NT2/D1 (cell line): ENCODE measurements around the gene SLC39A11.

Experiments
- DNase-seq: peaks from one replicate; pipeline ENCODE4 v3.0.0-alpha.2; 2011; ENCODE audit warnings: low read depth, low spot score
- H3K27me3 ChIP-seq: 2 replicates; pipeline ENCODE4 v1.6.0; 2011; ENCODE audit warnings: mild to moderate bottlenecking; ENCODE audit not compliant: insufficient read length, insufficient read depth
- H3K36me3 ChIP-seq: 2 replicates; pipeline ENCODE4 v1.6.1; 2011; ENCODE audit warnings: mild to moderate bottlenecking, low read length, mixed read lengths; ENCODE audit not compliant: insufficient read depth, insufficient read length
- H3K4me1 ChIP-seq: 2 replicates; pipeline ENCODE4 v1.5.1; 2011; ENCODE audit not compliant: insufficient read depth, insufficient read length
- H3K4me3 ChIP-seq: 2 replicates; pipeline ENCODE4 v1.5.1; 2011; ENCODE audit warnings: low read depth; ENCODE audit not compliant: insufficient read length
- H3K9ac ChIP-seq: 2 replicates; pipeline ENCODE4 v1.6.0; 2011; ENCODE audit warnings: low read depth; ENCODE audit not compliant: insufficient read length
- H3K9me3 ChIP-seq: 2 replicates; pipeline ENCODE4 v1.5.1; 2011; ENCODE audit warnings: mild to moderate bottlenecking, low read length; ENCODE audit not compliant: insufficient read depth
- SUZ12 ChIP-seq: IDR thresholded peaks from 2 replicates; pipeline ENCODE4 v1.6.1; 2011; ENCODE audit not compliant: insufficient read length, insufficient read depth; ENCODE audit errors: extremely low read depth
- YY1 ChIP-seq: IDR thresholded peaks from 2 replicates; pipeline ENCODE4 v1.6.1; 2011; ENCODE audit not compliant: insufficient read length, insufficient read depth
- ZNF274 ChIP-seq: IDR thresholded peaks from 2 replicates; pipeline ENCODE4 v1.6.1; 2011; ENCODE audit warnings: mild to moderate bottlenecking, low read depth, low read length

The SLC39A11 gene

GRCh38 chr17:73052923-73053322 is 39.6 kb downstream of the SLC39A11 start:
- no peak for TF ChIP-seq YY1
- TF ChIP-seq ZNF274, result no peak
- TF ChIP-seq SUZ12, result no peak
- H3K27me3 ChIP-seq, result no peaks in the 10 kb centered on the region
- no peak for DNase-seq
- no peaks in the 10 kb centered on the region for H3K4me1 ChIP-seq
- H3K9me3 ChIP-seq, result no peaks in the 10 kb centered on the region; the same call in 1 of the 2 replicates
- no peaks in the 10 kb centered on the region for H3K36me3 ChIP-seq
- H3K9ac ChIP-seq, result no peak overlapping the region
- H3K4me3 ChIP-seq, result no peak overlapping the region

- H3K27me3 ChIP-seq, result no peaks in the 10 kb centered on the region
- H3K9ac ChIP-seq, result no peak overlapping the region
- no peak overlapping the region for H3K4me3 ChIP-seq
- no peaks in the 10 kb centered on the region for H3K4me1 ChIP-seq
- H3K9me3 ChIP-seq, result no peaks in the 10 kb centered on the region; the same call in 1 of the 2 replicates
- no peak for TF ChIP-seq ZNF274
- TF ChIP-seq SUZ12, result no peak
- TF ChIP-seq YY1, result no peak
- no peaks in the 10 kb centered on the region for H3K36me3 ChIP-seq
- DNase-seq, result no peak
Measured at GRCh38 chr17:73050797-73051196, 41.7 kb downstream of the SLC39A11 start.

DNA sequence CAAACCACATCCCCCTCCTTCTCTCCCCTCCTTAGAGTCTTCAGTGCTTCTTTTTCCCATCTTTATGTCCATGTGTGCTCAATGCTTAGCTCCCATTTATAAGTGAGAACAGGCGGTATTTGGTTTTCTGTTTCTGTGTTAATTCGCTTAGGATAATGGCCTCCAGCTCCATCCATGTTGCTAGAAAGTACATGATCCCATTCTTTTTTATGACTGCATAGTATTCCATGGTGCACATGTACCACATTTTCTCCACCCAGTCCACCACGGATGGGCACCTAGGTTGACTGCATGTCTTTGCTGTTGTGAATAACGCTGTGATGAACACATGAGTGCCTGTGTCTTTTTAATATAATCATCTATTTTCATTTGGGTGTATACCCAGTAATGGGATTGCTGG is 44.3 kb downstream of the SLC39A11 start:
- no peak for DNase-seq
- Histone ChIP-seq H3K9me3 (no peaks in the 10 kb centered on the region; the same call in 1 of the 2 replicates), H3K4me3 (no peak overlapping the region), H3K36me3 (no peaks in the 10 kb centered on the region), H3K4me1 (no peaks in the 10 kb centered on the region), H3K9ac (no peak overlapping the region), H3K27me3 (no peaks in the 10 kb centered on the region)
- TF ChIP-seq SUZ12, result no peak

DNA sequence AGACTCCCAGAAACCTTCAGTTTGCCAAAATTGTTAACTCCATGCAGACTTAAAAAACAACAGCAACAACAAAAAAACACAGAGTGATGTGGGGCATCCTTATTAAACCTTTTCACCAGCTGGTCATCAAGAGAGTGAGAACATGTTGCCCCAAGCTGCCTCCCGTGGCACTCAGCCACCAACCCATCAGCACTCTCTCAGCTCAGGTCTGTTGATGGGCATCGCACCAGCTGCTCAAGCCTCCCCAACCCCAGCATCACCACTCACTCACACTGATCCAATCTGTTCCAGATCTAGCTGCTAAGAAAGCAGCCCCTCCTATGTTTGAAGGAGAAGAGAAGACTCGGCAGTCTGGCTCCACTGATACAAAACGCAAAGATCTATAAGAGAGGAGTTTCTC is 46.8 kb downstream of the SLC39A11 start:
- Histone ChIP-seq H3K9ac (no peak overlapping the region), H3K36me3 (no peaks in the 10 kb centered on the region), H3K4me3 (no peak overlapping the region), H3K4me1 (no peaks in the 10 kb centered on the region), H3K9me3 (no peaks in the 10 kb centered on the region; the same call in 1 of the 2 replicates), H3K27me3 (no peaks in the 10 kb centered on the region)
- no peak for DNase-seq
- TF ChIP-seq YY1 (no peak), ZNF274 (no peak), SUZ12 (no peak)

- Histone ChIP-seq H3K9me3 (no peaks in the 10 kb centered on the region), H3K36me3 (no peaks in the 10 kb centered on the region), H3K9ac (no peak overlapping the region), H3K4me3 (no peak overlapping the region), H3K4me1 (no peaks in the 10 kb centered on the region), H3K27me3 (no peaks in the 10 kb centered on the region)
- no peak for DNase-seq
- no peak for TF ChIP-seq SUZ12
- no peak for TF ChIP-seq YY1
- TF ChIP-seq ZNF274, result no peak
Measured at GRCh38 chr17:73043686-73044581, 48.6 kb downstream of the SLC39A11 start.

DNA sequence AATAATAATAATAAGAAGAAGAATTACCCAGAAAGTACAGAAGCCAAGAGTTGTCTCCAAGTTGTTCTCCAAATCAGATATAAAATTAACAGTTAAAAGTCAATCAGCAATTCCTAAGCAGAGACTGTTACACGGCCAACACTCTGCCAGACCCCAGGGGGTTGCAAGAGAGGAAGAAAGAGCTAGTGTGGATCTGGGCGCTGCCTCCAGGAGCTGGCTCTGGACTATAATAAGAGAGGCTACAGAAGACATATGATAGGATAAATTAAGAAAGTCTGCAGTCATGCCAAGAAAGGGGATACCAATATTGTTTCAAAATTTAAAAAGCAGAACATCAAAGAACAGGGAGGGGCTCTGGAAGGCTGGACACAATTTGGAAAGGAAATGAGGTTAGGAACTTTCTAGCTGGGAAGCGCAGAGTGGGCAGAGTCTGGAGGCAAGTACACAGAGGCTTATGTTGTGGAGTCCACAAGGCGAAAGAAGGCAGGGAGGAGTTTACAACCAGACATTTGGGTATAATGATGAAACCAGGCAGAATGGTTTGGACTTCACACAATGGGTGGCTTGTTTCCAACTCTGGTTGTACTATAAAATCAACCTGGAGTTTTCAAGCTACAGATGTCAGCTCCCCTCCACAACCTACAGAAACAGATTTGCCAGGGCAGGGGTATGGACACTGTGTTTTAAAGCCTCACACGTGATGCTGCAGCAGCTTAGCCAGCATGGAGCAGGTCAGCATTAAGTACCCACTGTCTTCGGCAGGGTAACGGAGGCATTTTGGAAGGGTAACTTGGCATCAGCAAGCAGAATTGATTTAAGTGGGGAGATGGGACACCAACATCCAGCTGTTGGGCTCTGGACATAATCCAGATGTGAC is 49.4 kb downstream of the SLC39A11 start:
- no peak for DNase-seq
- no peaks in the 10 kb centered on the region for H3K36me3 ChIP-seq

DNA sequence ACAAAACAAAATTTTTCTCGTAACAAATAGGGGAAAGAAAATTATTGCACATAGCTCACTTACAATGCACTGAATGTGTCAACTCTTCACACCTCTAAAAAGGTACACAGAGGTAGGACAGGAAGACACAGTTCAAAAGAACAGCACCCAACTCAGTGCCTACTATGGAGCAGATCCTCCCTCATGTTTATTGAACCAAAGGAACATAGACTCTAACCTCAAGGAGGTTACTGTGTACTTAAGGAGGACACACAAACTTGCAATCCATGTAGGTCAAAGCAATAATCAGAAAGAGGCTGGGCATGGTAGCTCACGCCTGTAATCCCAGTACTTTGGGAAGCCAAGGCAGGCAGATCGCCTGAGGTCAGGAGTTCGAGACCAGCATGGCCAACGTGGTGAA is 50.3 kb downstream of the SLC39A11 start:
- no peak for TF ChIP-seq YY1
- no peak for TF ChIP-seq ZNF274
- TF ChIP-seq SUZ12, result no peak
- DNase-seq, result no peak
- H3K9me3 ChIP-seq, result no peaks in the 10 kb centered on the region
- no peaks in the 10 kb centered on the region for H3K4me1 ChIP-seq
- H3K27me3 ChIP-seq, result no peaks in the 10 kb centered on the region
- H3K9ac ChIP-seq, result no peak overlapping the region
- H3K36me3 ChIP-seq, result no peaks in the 10 kb centered on the region
- H3K4me3 ChIP-seq, result no peak overlapping the region

More for the DNA sequence above, 49.4 kb downstream of the SLC39A11 start:
- Histone ChIP-seq H3K9ac (no peak overlapping the region), H3K4me1 (no peaks in the 10 kb centered on the region), H3K27me3 (no peaks in the 10 kb centered on the region), H3K4me3 (no peak overlapping the region), H3K9me3 (no peaks in the 10 kb centered on the region)
- TF ChIP-seq ZNF274 (no peak), SUZ12 (no peak), YY1 (no peak)
